NCI-H2029 (cell line): Measurements from ENCODE around the gene HS1BP3.

Source experiments
- DNase-seq: peaks from one replicate; lab custom pipeline; 2025; lab: John Stamatoyannopoulos, UW

The HS1BP3 gene

DNA sequence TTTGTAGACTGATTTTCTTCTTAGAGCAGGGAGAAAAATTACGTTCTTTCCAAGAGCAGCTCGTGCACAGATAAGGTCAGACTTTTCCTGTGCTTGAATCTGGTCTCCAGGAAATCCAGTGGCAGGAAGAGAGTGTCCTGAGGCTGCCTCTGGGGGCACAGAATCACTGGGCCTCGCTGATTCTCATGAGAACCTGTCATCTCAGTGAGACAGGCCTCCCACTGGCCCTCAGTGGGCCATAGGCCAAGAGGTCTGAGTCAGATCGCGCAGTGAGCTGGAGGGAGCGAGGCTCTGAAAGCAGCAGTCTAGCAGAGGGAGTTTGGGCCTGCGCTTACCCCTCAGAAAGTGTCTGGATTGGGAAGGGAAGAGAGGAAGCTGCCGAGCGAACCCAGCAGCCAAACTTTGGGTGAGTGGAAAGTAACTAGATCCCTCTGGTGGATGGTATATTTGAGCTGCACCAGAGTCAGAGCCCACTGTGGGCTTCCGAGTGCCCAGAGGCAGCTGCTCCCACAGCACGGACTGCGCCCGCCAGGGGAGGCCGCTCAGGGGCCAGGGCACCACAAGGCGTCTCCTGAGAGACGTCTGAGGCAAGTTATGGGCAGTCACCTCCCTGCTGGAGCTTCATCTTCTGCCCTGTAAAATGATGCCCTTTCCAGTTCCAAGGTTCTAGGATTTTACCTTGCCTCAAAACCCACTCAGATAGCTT, 24.2 kb upstream of the HS1BP3 start:
- DNase-seq, result no peak

DNA sequence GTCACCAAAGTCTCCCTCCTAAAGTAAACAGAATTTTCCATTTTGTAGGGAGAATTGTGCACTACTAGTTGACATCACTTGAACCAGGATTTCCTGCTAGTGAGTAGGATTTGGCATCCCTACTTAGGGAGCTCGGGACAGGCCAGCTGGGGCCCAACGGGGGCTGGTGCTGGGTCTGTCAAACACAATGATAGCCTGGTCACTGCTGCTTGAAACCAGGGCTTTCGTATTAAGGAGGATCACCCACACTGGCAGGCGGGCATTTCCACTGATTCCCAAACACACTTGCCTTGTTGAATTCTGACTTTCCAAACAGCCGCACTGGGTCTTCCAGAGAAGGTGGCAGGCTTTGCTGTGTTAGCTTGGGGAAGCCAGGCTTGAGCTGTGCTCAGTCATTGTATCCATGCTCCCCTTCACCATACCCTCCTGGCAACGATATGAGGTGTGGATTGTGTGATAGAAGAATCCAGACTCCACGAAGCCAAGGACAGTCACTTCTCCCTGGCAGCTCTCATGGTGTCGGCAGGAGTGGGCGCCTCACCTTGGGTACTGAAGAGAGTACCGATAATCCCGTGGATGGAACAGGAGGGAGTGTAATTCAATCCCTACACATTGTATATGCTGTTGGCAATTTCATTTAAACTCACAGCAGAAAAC, 23.5 kb upstream of the HS1BP3 start:
- DNase-seq, result no peak

DNA sequence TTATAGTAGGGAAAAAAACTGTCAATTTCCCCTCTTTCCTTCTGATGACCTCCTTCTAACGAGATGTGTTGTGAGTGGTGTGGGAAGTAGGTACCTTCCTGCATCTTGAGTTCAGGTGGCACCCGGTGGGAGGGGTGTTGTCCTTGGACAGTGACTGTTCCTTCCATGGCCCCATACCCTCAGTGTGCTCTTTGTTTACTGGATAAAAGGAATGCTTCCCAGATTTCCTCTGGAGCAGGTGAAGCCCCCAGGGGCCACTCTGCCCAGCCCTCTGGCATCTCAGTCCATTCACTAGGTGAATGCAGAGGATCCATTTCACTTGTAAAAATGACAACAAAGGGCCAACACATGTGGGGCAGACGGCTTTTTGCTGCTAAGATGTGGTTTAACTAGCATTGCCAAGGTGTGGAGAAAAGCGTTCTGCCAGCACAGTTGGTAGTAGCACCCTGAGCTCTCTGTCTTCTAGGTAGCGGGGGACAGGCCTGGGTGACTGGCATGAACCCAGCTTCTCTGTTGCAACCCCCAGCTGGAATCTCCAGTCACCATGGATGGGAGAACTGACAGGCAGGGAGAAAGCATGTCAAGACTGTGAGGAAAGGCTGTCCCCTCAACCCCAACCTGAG, 22.9 kb upstream of the HS1BP3 start:
- DNase-seq, result no peak

DNA sequence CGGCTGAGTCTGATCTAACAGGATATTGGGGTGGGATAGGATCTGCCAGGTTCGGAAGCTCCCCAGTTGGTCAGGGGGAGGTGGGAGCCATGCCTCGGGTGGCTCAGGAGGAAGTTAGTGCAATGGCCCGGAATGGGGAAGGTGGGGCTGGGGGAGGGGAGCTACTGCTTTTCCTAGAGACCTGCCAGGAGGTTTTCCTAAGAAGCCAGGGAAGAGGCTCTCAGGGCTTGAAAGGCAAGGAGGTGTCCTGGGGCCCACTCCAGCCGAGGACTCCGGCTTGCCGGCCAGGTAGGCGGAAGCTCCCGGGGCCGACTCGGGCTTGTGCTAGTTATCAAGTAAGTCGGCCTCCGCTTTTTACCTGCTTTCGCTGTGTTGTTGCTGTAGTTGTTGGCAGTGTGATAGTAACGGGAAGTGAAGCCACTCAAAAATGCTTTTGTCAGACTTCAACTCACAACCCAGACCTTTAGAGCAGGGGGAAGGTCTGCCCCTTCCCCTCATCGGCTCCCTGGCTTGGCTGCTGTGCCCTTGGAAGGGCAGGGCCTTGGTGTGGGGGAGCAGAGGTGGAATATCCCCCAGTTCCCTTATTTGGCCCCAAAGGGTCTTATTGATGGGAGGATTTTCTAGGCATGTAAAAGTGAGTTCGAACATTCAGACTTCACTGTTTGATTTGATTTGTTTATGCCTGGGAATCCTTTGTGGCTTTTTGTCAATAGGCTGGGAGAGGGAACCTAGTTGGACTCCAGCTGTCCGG, 21.5 kb upstream of the HS1BP3 start:
- no peak for DNase-seq

DNA sequence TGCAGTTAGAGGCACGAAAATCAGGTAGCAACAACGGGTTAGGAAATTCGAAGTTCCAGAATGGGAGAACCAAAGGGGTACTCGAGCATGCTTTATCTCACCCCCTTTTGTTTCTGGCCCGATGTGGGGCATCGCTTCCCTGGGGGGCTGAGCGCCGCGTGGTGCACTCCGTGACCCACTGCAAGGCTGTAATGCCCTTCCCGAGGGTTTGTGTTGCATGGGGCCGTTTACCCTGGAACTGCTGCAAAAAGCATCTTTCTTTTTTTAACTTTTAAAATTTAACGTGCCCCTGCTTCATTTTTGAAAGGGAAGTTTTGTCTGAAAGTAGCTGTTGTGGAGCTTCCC, 20.8 kb upstream of the HS1BP3 start:
- no peak for DNase-seq

DNA sequence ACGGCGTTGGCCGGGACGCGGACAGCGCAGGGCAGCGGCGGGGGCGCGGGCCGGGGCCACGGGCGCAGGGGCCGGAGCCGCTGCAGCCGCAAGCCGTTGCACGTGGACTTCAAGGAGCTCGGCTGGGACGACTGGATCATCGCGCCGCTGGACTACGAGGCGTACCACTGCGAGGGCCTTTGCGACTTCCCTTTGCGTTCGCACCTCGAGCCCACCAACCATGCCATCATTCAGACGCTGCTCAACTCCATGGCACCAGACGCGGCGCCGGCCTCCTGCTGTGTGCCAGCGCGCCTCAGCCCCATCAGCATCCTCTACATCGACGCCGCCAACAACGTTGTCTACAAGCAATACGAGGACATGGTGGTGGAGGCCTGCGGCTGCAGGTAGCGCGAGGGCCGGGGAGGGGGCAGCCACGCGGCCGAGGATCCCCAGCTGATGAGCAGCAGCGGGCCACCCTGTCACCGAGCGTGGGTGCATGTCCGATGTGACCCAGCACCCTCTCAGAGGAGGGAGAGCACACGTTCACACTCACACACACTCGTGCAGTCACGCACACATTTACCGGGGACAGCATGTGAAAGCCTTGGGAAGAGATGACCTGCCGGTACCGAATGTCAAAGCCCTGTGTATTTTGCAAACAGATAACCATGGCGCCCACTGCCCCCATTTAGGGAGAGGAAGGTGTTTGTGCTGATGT, 20.3 kb upstream of the HS1BP3 start:
- no peak for DNase-seq

DNA sequence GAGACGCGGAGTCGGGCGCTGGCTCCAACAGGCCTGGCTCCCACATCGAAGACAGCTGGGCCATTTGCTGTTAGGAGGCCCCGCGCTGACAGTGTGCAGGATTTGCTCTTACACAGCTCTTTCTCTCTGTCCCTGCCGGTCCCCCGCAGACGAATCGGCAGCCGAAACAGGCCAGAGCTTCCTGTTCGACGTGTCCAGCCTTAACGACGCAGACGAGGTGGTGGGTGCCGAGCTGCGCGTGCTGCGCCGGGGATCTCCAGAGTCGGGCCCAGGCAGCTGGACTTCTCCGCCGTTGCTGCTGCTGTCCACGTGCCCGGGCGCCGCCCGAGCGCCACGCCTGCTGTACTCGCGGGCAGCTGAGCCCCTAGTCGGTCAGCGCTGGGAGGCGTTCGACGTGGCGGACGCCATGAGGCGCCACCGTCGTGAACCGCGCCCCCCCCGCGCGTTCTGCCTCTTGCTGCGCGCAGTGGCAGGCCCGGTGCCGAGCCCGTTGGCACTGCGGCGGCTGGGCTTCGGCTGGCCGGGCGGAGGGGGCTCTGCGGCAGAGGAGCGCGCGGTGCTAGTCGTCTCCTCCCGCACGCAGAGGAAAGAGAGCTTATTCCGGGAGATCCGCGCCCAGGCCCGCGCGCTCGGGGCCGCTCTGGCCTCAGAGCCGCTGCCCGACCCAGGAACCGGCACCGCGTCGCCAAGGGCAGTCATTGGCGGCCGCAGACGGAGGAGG, 19.6 kb upstream of the HS1BP3 start:
- no peak for DNase-seq

DNA sequence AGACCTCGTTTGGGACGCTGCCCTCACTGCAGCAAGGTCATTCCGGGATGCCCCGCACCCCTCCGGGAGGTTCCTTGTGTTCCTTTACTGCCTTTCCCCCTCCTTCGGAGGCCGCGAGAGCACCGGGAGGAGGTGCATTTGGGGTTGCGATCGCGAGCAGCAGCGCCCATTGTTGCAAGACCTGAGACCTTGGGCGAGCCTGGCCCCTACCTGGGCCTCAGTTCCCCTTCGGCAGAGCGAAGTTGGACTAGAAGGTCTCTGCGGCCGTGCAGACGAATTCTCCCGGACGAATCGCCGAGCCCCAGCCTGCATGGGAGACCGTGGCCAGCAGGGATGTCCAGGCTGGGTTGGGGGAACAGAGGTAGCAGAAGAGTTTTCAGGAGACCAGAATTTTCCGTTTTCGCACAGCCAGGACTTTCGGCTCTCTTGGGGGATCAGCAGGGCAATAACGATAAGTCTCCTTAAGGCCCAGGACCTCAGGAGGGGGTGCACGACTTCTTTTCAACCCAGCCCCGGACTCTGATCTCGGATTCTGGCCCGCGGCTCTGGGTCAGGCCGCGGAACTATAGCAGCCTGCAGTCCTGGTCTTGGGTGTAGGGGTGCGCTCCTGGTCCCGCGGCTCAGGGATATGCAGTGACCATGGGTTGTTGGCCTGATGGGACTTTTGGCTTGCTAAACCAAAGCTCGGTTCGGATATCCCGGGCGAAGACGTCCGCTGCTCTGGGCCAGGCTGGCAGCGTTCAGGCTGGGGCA, 18.8 kb upstream of the HS1BP3 start:
- DNase-seq, result no peak

DNA sequence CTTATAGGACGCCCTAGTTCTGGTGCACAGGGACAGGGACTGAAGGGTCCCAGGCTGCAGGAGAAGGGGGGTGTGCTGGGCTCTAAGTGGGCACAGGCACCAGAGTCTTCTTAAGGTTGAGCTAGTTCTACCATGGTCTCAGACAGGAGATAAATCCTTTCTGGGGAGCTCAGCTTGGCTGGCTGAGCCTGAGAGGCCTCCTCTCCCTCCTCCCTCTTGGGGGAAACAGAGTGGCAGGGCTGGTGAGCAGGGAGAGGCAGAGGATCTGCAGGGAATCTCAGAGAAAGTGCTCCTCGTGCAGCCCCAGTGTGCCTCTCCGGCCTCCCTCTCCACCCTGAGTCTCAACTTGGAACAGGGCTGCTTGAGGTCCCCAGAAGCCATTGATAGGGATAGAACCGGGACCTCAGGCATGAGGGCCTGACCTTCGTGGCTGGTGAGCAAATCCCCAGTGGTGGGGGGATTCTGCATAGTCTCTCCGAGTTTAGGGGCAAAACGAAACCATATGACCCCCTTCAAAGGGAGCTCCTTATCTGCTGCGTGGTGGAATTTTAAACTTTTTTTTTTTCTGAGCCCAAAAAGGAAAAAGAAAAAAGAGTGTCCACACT, 18.1 kb upstream of the HS1BP3 start:
- no peak for DNase-seq

DNA sequence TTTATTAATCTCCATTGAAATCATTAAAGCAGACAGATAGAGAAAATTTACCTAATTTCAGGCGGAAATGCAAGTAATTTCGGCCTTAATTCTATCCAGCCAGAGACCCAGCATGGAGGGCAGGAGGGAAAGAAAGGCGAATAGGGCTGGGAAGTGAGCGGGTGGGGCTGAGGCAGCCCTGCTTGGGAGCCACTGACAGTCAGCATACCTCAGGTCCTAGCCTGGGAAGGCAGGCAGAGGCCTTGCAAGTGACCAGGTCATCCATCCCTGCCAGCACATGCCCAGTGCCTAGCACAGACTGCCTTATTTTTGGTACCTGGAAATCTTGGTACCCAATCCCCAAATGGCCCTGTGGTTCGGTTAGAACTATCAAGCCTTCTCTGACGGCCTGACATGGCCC, 17.6 kb upstream of the HS1BP3 start:
- no peak for DNase-seq

DNA sequence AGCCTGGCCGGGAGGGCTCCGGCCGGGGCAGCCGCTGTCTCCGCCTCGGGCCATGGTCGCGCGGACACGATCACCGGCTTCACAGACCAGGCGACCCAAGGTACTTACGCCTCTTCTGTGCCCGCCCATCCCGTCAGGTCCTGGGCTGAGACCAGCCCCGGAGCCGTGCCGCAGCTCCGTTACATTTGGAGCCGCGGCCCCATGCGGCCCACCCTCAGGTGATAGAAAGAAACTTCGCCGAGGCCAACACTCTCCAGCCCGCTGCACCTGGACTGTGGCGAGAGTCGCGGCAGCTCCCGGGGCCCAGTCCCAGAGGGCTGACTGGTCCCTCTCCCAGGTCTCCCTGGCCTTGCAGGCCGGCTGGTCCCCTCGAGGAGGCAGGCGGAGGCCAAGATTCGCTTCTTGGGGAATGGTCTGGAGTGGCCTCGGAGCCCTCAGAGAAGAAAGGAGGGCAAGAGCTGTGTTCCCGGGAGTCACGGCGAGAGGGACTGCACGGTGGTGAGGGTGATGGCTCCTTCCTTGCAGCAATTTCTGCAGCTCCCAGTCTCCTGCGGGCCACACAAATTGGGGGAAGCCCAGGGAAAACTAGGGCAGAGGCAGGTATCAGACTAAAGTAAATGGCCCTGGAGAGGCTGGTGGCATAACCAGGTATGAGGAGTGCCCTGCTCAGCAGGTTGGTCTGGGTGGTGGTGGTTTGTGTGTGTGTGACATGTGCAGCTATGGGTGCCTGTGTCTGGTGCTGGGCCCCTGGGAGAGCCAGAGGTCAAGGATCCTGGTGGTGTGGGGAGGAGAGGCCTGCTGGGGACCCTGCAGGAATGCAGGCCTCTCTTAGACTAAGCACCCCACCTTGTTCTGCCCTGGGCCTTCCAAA, 16.9 kb upstream of the HS1BP3 start:
- no peak for DNase-seq

DNA sequence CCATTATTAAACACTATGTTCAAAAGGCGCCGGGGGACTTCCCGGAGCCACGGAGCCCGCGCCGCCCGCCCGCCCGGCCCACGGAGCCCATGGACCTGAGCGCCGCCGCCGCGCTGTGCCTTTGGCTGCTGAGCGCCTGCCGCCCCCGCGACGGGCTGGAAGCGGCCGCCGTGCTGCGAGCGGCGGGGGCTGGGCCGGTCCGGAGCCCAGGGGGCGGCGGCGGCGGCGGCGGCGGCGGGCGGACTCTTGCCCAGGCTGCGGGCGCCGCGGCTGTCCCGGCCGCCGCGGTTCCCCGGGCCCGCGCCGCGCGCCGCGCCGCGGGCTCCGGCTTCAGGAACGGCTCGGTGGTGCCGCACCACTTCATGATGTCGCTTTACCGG, 16.2 kb upstream of the HS1BP3 start:
- DNase-seq, result no peak

DNA sequence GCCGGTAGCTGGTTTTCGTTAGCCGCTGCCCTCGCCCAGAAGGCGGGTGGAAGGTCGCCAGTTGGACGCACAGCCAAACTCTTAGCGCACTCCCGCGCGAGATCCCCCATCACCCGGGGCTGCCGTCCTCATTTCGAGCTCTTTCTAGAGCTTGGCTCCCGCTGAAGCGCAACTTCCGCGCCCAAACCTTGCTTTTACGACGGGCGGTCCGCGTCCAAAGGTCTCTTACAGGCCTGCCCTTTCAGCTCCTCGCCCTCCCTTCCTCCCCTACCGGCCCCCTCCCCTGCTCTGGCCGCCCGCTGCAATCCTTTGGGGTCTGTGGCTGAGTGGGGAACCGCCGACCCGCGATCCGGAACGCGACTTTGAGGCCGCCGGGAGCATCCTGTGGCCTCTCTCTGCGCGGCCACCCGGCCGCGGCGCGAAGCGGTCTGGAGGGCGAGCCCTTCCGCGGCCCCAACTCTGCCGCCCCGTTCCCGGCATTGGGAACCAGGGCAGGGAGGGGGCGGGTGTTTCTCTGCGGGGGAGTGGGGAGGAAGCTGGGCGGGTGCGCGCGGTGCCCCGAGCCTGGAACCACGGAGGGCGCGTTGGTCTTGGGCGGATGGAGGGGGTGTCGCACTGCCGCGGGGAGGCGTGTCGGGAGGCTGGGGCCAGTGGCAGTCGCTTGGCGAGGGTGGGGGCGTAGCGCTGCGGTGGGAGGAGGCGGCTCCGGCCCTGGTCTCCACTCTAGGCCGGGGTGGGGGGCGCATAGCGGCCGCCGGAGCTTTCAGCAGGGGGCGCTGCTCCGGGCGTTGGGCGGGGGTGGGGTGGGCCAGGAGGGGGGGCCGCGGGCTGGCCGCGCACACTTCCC, 15.6 kb upstream of the HS1BP3 start, which contains the start of gene GDF7:
Gene GDF7 (plus strand): TSS at position 841 of the 847 bp plus-strand sequence. CDS start 96 bp downstream, outside the sequence.
- DNase-seq, result no peak

DNA sequence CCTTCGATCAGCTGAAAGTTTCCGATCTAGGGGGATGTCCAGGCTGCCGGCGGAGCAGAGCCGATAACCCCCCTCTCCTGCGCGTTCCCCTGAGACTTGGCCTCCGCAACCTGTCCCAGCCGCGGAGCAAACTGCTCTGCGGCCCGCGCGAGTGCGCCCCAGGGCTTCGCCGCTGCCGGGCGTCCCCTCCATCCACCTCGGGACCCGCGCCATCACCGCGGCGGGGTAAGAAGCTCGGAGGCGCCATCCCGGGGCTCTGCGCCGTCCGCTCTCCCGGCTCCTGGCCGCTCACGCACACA, 15.1 kb upstream of the HS1BP3 start:
- no peak for DNase-seq

DNA sequence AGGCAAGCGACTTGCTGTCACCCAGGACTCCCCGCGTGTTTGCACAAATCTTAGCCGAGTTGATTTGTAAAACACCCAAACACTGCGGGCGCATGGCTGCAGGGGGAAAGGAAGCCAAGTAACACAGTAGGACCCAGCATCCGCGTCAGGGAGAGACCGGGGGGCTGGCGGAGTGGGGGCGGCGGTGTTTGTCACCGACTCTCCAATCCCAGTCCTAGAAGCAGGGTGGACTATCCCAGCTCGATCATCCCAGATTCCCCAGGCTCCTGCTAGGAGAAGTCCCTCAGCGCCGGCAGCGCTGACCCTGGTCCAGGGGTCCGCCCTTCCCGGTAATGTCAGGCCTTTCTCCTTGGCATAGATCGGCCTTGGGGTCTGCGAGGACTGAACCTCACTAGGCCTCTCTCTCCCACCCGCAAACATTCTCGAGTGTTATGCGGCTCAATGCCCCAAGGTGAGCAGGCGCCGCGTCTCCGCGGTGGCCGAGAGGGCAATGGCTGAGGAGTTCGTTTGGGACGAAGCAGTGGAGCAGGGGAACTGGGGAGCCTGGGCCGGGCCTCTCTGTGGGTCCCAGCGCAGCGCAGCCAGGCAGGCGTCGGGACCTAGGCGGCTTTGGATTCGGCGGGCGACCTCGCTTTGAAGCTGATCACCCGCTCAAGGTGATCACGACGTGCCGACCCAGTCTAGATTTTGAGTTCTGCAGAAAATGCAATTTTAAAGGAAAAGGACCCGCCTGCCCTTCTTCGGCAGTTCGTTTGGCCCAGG, 14.5 kb upstream of the HS1BP3 start:
- DNase-seq, result no peak

DNA sequence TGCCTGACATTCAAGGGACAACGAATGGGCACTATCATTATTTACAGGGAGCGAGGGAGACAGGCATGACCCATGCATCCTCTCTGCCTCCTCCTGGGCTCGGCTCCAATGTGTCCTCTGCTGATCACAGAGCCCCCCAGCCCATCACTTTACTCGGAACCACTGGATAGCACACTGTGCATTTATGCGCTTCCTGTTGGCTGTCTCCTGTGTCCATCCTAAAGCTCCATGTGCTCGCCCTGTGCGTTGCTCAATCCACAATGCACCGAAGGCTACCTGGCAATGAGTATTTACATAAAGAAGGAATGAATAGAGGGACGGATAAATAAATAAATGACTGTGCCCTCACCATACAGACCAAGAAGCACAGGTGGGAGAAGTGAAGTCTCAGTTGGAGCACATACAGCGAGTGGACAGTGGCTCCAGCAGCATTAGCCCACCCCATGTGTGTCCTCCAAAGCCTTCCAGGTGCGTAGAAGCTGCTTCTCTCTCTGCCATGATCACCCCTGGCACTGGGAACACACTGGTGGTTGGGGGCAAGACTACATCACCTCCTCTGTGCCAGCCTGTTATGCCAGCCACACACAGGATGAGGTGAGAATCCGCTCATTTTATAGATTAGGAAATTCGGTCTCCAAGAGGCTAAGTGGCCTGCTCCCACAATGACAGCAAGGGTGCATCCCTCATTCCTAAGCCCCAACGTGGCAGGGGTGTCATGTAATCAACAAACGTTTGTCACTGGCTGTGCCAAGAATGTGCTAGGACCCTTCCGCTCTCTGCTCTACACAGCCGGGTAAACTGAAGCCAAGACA, 13.7 kb upstream of the HS1BP3 start:
- DNase-seq, result no peak

DNA sequence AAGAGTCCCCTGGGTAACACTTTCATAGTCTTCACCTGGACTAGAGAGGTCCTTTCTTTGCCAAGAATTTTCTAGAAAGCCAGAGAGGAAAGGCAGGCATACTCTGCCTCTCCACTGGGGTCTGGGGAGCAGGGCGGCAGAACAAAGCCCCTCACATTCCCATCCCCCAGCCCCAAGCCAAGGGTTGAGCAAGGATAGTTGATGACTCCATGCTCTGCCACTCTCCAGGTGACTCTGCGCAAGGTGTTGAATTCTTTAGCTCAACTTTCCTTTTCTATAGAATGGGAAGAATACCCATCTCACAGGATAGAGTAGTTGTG, 13.1 kb upstream of the HS1BP3 start:
- no peak for DNase-seq
